ENCODE data around the gene ALCAM. TPM values are rescaled to one million over a fixed set of nuclear protein-coding genes. Genes with fewer than 3 reads are reported as not detected.

Gene ALCAM
- total RNA-seq, 4 donors from 2014 or later, result 9.4 to 25.9 (median 16.6) TPM

DNA sequence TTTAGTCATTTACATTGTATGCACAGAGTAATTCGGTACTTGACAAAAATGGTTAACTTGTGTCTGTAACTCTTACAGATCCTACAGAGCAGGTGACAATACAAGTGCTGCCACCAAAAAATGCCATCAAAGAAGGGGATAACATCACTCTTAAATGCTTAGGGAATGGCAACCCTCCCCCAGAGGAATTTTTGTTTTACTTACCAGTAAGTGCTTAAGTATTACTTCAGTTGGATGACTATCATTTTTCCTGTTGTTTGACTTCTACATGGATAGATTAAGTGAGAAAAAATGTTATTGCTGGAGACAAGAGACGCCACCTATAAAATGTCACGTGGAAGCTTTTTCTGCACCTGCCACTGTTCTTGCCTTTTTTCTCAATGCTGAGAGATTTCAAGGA lies 173.2 kb downstream of the ALCAM start:
- Histone ChIP-seq H3K4me1 (no peaks in the 10 kb centered on the region), H3K36me3 (no peaks in the 10 kb centered on the region), H3K9me3 (no peaks in the 10 kb centered on the region), H3K27ac (no peak overlapping the region), H3K27me3 (no peaks in the 10 kb centered on the region), H3K4me3 (no peak overlapping the region)
- no peak for TF ChIP-seq POLR2A (IDR thresholded peaks at IDR 0.05)
- intact Hi-C loops (cut with DNase I; ENCODE audit: low total_unique reads) (no loop called here), in situ Hi-C loops (cut with MboI; ENCODE audit: low pct_ligation_motif_present in 1 of 4, low pct_unique_long_range_greater_than_20kb in 1 of 4, low sequenced_read_pairs in 3 of 4) (no loop called here)
- WGBS, 2 donors (ENCODE audit: low coverage in 1 of 2), result 88 to 89% methylated on average over 3 of the region's 3 CpGs
- DNase-seq, result no peak

- peaks cover 0 to 5% (median 0%) of the 10 kb centered on the region in 4 donors for H3K36me3 ChIP-seq
These were observed 175.7 kb downstream of the ALCAM start for GRCh38 chr3:105542282-105543019.

GRCh38 chr3:105545051-105545450 lies 178.3 kb downstream of the ALCAM start:
- no peak for TF ChIP-seq POLR2A (IDR thresholded peaks at IDR 0.05)
- TF ChIP-seq CTCF (IDR thresholded peaks at IDR 0.05), result no peak
- no peak for TF ChIP-seq EP300 (IDR thresholded peaks at IDR 0.05; ENCODE audit: low read depth)
- no peak for TF ChIP-seq POLR2AphosphoS5 (IDR thresholded peaks at IDR 0.05)
- Histone ChIP-seq H3K4me3 (no peak overlapping the region), H3K36me3 (peaks cover 0 to 9% (median 0%) of the 10 kb centered on the region in 4 donors), H3K27ac (no peak overlapping the region), H3K9me3 (no peaks in the 10 kb centered on the region), H3K4me1 (no peaks in the 10 kb centered on the region), H3K27me3 (no peaks in the 10 kb centered on the region)
- intact Hi-C loops (cut with DNase I; ENCODE audit: low total_unique reads), result no loop called here
- DNase-seq, result no peak
- in situ Hi-C loops (cut with MboI; ENCODE audit: low pct_ligation_motif_present in 1 of 4, low pct_unique_long_range_greater_than_20kb in 1 of 4, low sequenced_read_pairs in 3 of 4), result no loop called here
- 88 to 100% methylated on average over 1 of the region's 1 CpG for WGBS, 2 donors (ENCODE audit: low coverage in 1 of 2)

More at GRCh38 chr3:105542282-105543019, 175.7 kb downstream of the ALCAM start:
- TF ChIP-seq POLR2A (IDR thresholded peaks at IDR 0.05) (no peak), POLR2AphosphoS5 (IDR thresholded peaks at IDR 0.05) (no peak), EP300 (IDR thresholded peaks at IDR 0.05; ENCODE audit: low read depth) (no peak)
- in situ Hi-C loops (cut with MboI; ENCODE audit: low pct_ligation_motif_present in 1 of 4, low pct_unique_long_range_greater_than_20kb in 1 of 4, low sequenced_read_pairs in 3 of 4) (no loop called here), intact Hi-C loops (cut with DNase I; ENCODE audit: low total_unique reads) (no loop called here)
- no peak overlapping the region for H3K27ac ChIP-seq
- DNase-seq, result no peak
- H3K4me1 ChIP-seq, result no peaks in the 10 kb centered on the region
- H3K9me3 ChIP-seq, result no peaks in the 10 kb centered on the region
- WGBS, 2 donors (ENCODE audit: low coverage in 1 of 2), result 86 to 97% methylated on average over 1 of the region's 1 CpG
- no peak overlapping the region for H3K4me3 ChIP-seq
- H3K27me3 ChIP-seq, result no peaks in the 10 kb centered on the region

- intact Hi-C loops (cut with DNase I; ENCODE audit: low total_unique reads), result no loop called here
- H3K36me3 ChIP-seq, result no peaks in the 10 kb centered on the region
- WGBS, 2 donors (ENCODE audit: low coverage in 1 of 2), result 88 to 96% methylated on average over 2 to 3 of the region's 3 CpGs
These were observed 187.1 kb downstream of the ALCAM start for GRCh38 chr3:105553851-105554250.

GRCh38 chr3:105555206-105555605 lies 188.5 kb downstream of the ALCAM start:
- in situ Hi-C loops (cut with MboI; ENCODE audit: low pct_ligation_motif_present in 1 of 4, low pct_unique_long_range_greater_than_20kb in 1 of 4, low sequenced_read_pairs in 3 of 4), result no loop called here

More at GRCh38 chr3:105553851-105554250, 187.1 kb downstream of the ALCAM start:
- H3K4me3 ChIP-seq, result no peak overlapping the region
- H3K9me3 ChIP-seq, result no peaks in the 10 kb centered on the region
- H3K27me3 ChIP-seq, result no peaks in the 10 kb centered on the region
- in situ Hi-C loops (cut with MboI; ENCODE audit: low pct_ligation_motif_present in 1 of 4, low pct_unique_long_range_greater_than_20kb in 1 of 4, low sequenced_read_pairs in 3 of 4), result no loop called here
- no peaks in the 10 kb centered on the region for H3K4me1 ChIP-seq
- TF ChIP-seq CTCF (IDR thresholded peaks at IDR 0.05), result no peak
- no peak for TF ChIP-seq POLR2AphosphoS5 (IDR thresholded peaks at IDR 0.05)
- TF ChIP-seq POLR2A (IDR thresholded peaks at IDR 0.05), result no peak
- no peak overlapping the region for H3K27ac ChIP-seq
- DNase-seq, result no peak

More at GRCh38 chr3:105555206-105555605, 188.5 kb downstream of the ALCAM start:
- TF ChIP-seq POLR2AphosphoS5 (IDR thresholded peaks at IDR 0.05) (no peak), EP300 (IDR thresholded peaks at IDR 0.05; ENCODE audit: low read depth) (no peak), CTCF (IDR thresholded peaks at IDR 0.05) (no peak), POLR2A (IDR thresholded peaks at IDR 0.05) (no peak)
- intact Hi-C loops (cut with DNase I; ENCODE audit: low total_unique reads), result no loop called here
- no peak overlapping the region for H3K27ac ChIP-seq
- DNase-seq, result no peak
- no peaks in the 10 kb centered on the region for H3K36me3 ChIP-seq
- H3K27me3 ChIP-seq, result no peaks in the 10 kb centered on the region
- no peak overlapping the region for H3K4me3 ChIP-seq
- no peaks in the 10 kb centered on the region for H3K9me3 ChIP-seq
- H3K4me1 ChIP-seq, result no peaks in the 10 kb centered on the region
- WGBS, 2 donors (ENCODE audit: low coverage in 1 of 2), result 88 to 96% methylated on average over 2 of the region's 2 CpGs

All from transverse colon (tissue), 4 donors.